ENCODE results near the gene UNC45B.

DNA sequence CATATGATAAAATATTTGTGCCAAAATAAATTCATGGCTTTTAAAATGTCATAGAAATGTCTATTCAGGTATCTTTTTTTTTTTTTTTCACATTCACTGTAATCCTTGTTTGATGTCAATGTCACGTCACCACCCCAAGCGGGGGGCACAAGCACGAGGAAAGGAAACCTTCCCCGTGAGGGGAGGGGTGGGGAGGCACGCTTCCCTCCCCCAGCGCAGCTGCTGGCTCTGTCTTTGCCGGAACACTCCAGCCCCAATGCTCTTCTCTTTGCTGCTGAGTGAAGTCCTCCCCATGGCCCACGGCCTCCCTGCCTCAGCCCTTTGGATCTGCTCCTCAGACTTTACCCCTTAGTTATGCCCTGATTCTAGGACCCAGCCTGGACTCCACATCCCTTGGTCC, 45.1 kb downstream of the UNC45B start:
- TF ChIP-seq POLR2AphosphoS5 (IDR thresholded peaks at IDR 0.05; ENCODE audit: borderline replicate concordance, low read depth, low read length) (no peak), EZH2 (IDR thresholded peaks at IDR 0.05) (no peak), FOXP2 (optimal IDR thresholded peaks at IDR 0.05; ENCODE audit: control extremely low read depth, extremely low read length, insufficient read depth) (no peak)
